ENCODE results near the gene ARFIP1. TPM values are rescaled to one million over a fixed set of nuclear protein-coding genes. Genes with fewer than 3 reads are reported as not detected.

The ARFIP1 gene
- total and polyA plus RNA-seq, 9 of the 15 experiments (the other 6 are each of a cell fraction or from before 2014, with no cell fraction given): 14.1 to 25.1 (median 20.9) TPM

GRCh38 chr4:152820073-152820472 lies 40.3 kb downstream of the ARFIP1 start:
- H3K4me3 ChIP-seq: no peak overlapping the region
- H2AFZ ChIP-seq (ENCODE audit: low read depth, low read length): no peak overlapping the region
- no peaks in the 10 kb centered on the region for H4K20me1 ChIP-seq (replicated peaks; ENCODE audit: control insufficient read depth, insufficient read depth, low read length)
- peaks cover 3% of the 10 kb centered on the region; the same call in 1 of the 2 replicates for H3K9me3 ChIP-seq (replicated peaks; ENCODE audit: control insufficient read depth, insufficient read depth, low read depth, low read length)
- H3K9me1 ChIP-seq (ENCODE audit: control insufficient read depth, insufficient read depth, low read length): no peaks in the 10 kb centered on the region
- H3K9ac ChIP-seq (ENCODE audit: insufficient read depth in 1 of 2, low read depth in 2 of 2, low read length in 2 of 2): no peak overlapping the region
- H3K79me2 ChIP-seq (ENCODE audit: control insufficient read depth, insufficient read depth, low read length): no peaks in the 10 kb centered on the region
- no peak for TF ChIP-seq CSDE1 (IDR thresholded peaks at IDR 0.05)
- TF ChIP-seq ZNF384 (IDR thresholded peaks at IDR 0.05; ENCODE audit: low read depth, low read length): no peak
- no peak for TF ChIP-seq ZZZ3 (IDR thresholded peaks at IDR 0.05)
- no peak for TF ChIP-seq MAZ (CRISPR knock-in tag; conservative IDR thresholded peaks at IDR 0.05 in 1 of 2, IDR thresholded peaks at IDR 0.05 in 1 of 2)
- TF ChIP-seq BDP1 (IDR thresholded peaks at IDR 0.05; ENCODE audit: insufficient read depth, insufficient read length): no peak
- no peak for TF ChIP-seq ZNF592 (IDR thresholded peaks at IDR 0.05)
- TF ChIP-seq ZNF146 (CRISPR knock-in tag; IDR thresholded peaks at IDR 0.05; ENCODE audit: unreplicated experiment): no peak
- no TSS peak for BruUV-seq (replicated peaks)
- WGBS (ENCODE audit: insufficient coverage, low coverage, missing lambda C conversion rate): 100% methylated on average over 2 of the region's 2 CpGs
- H3K36me3 ChIP-seq (ENCODE audit: control insufficient read depth, insufficient read depth, low read length): no peaks in the 10 kb centered on the region
- H3K4me1 ChIP-seq (replicated peaks in 1 of 2; ENCODE audit: control insufficient read depth in 2 of 2, insufficient read depth in 2 of 2, low read length in 2 of 2): no peaks in the 10 kb centered on the region
- H3K27ac ChIP-seq (ENCODE audit: extremely low read depth, low read depth, low read length): no peak overlapping the region
- FAIRE-seq (no peak), DNase-seq (ENCODE audit: extremely low read depth in 1 of 4, low spot score in 3 of 4) (no peak), ATAC-seq (no peak)
- H3K27me3 ChIP-seq (ENCODE audit: control insufficient read depth in 2 of 2, insufficient read depth in 2 of 2, low read length in 2 of 2): no peaks in the 10 kb centered on the region
- in situ Hi-C loops (cut with MboI) (no loop called here), intact Hi-C loops (cut with micrococcal nuclease) (no loop called here)
- ChIA-PET POLR2A (no interaction called here), CTCF (ENCODE audit: low intra/inter-chr PET ratio) (no interaction called here)
- no peak overlapping the region for H3K4me2 ChIP-seq (ENCODE audit: insufficient read depth, low read length)
